Stimulated activated CD8-positive, alpha-beta memory T cell treated with anti-CD3 and anti-CD28 coated beads, Interleukin-15, amount 100 ng/mL, for 48 hours (primary cell): ENCODE measurements around the gene GLYATL1.

ENCODE experiments used
- DNase-seq, 2 donors: peaks; one replicate each; pipeline ENCODE4 v3.0.0-alpha.2; 2020; ENCODE audit warnings: low read depth in 2 of 2

The GLYATL1 gene

GRCh38 chr11:58926695-58927094, 12.6 kb upstream of the GLYATL1 start:
- DNase-seq, result no peak

- DNase-seq, result no peak
These were observed 11.7 kb upstream of the GLYATL1 start for GRCh38 chr11:58927393-58928106.

GRCh38 chr11:58928107-58928499, 11.2 kb upstream of the GLYATL1 start:
- DNase-seq, result no peak

GRCh38 chr11:58928691-58929090, 10.6 kb upstream of the GLYATL1 start:
- DNase-seq, result no peak

GRCh38 chr11:58930926-58931325, 8.4 kb upstream of the GLYATL1 start:
- no peak for DNase-seq

- DNase-seq, result no peak
These were observed 5.6 kb upstream of the GLYATL1 start for GRCh38 chr11:58933661-58934060.

GRCh38 chr11:58934945-58935513, 4.3 kb upstream of the GLYATL1 start:
- DNase-seq, result no peak

GRCh38 chr11:58938398-58938797, 890 bp upstream of the GLYATL1 start:
- no peak for DNase-seq

GRCh38 chr11:58940028-58940427, 740 bp downstream of the GLYATL1 start:
- no peak for DNase-seq

- DNase-seq, result no peak
These were observed 2.5 kb downstream of the GLYATL1 start for GRCh38 chr11:58941838-58942237.

GRCh38 chr11:58945663-58946062, 6.4 kb downstream of the GLYATL1 start:
- DNase-seq, result no peak

GRCh38 chr11:58949184-58949583, 9.9 kb downstream of the GLYATL1 start:
- no peak for DNase-seq

GRCh38 chr11:58957922-58958321, 18.6 kb downstream of the GLYATL1 start:
- no peak for DNase-seq

- peak in 1 of 2 donors; percentile 17 for DNase-seq
These were observed 19.2 kb downstream of the GLYATL1 start for GRCh38 chr11:58958500-58958899.

GRCh38 chr11:58963551-58964104, 24.3 kb downstream of the GLYATL1 start:
- DNase-seq, result no peak

GRCh38 chr11:58965246-58965985, 26.1 kb downstream of the GLYATL1 start:
- DNase-seq, result no peak

GRCh38 chr11:58968251-58968711, 29.0 kb downstream of the GLYATL1 start:
- DNase-seq, result no peak

- DNase-seq, result no peak
These were observed 38.2 kb downstream of the GLYATL1 start for GRCh38 chr11:58977470-58977869.

- no peak for DNase-seq
These were observed 39.9 kb downstream of the GLYATL1 start for GRCh38 chr11:58979222-58979621.

GRCh38 chr11:58980159-58980843, 41.0 kb downstream of the GLYATL1 start:
- DNase-seq, result no peak

GRCh38 chr11:58992489-58992888, 53.2 kb downstream of the GLYATL1 start:
- DNase-seq, result no peak

- no peak for DNase-seq
These were observed 54.9 kb downstream of the GLYATL1 start for GRCh38 chr11:58994171-58994570.
